NCI-H526 (cell line): ENCODE measurements around the gene RPP38.

Experiments
- DNase-seq, 2 experiments: peaks; one replicate each; lab custom pipeline; 2025; lab: John Stamatoyannopoulos, UW

Gene RPP38

DNA sequence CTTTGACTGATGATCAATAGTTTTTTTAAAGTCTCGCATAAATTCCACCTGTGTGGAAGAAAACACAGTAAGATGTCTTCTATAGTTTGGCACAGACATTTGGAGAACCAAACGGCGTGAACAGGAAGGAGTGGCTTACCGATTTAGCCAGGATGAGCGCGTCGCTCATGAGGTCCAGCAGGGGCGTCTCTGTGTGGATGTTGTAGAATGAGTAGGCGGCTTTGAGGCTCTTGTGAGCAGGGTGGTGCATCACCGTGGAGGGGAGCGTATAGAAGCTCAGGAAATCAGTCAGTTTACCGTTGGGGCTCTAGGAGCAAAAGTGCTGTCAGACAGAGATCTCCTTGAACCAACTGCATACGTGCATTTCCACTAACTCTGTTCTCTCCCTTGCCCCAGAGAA, 15.5 kb downstream of the RPP38 start:
- no peak for DNase-seq

DNA sequence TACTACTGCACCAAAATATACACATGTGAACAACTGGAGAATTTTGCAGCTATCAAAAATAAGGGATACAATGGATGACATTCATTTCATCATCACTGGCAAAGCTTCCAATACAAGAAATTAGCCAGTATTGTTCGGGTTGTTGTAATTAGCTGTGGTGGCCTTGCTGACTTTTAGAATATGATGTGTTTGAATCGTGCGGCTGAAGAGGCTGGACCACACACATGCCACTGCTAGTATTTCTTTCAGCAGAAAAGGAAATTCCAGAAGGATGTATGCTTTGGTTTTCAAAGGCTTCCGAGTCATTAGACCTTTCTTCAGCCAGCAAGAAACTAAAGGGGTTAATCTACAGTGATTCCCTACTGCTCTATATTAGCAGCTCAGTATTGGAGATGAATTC, 16.6 kb downstream of the RPP38 start:
- no peak for DNase-seq

DNA sequence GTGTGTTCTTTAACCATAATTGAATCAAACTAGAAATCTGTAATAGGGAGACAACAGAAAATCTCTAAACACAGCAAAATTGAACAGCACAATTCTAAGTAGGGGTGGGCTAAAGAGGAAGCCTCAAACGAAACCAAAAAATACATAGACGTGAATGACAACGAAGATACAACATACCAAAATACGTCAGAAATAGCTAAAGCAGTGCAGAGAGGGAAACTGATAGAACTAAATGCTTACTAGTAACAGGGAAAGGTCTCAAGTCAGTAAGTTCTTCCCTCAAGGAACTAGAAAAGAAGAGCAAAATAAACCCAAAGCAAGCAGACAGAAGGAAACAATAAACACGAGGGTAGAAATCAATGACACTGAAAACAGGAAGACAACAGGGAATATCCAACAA, 19.1 kb downstream of the RPP38 start:
- DNase-seq, result no peak

DNA sequence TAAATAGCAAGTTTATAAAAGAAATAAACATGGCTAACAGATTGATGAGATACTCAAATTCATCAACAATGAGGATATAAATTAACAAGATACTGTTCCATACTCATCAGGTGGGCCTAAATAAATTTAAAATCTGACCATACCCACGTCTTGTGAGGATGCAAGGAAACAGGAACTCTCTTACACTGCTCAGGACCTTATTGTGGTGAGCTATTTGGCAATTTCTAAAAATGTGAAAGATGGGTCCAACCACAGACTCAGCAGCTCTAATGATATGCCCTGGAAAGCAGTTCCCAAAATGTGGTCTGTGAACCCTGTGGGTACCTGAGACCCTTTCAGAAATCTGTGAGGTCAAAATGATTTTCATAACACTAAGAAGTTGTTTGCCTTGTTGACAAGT, 21.5 kb downstream of the RPP38 start:
- no peak for DNase-seq

DNA sequence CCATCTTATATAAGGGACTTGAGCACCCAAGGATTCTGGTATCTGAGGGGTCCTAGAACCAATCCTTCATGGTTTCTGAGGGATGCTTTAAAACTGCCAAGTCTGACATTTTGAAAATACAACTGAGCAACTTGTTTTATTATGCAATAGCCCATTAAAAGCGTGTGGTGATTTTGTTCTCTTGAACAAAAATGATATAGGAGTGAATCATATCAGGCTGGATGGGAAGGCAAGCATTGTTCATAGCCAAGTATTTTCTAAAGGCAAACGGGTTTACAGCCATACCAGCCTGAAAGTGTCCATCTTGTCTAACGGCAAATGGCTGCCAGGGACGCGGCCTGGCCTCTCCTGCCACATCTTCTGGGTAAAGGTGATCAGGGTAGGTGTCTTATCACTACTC, 23.4 kb downstream of the RPP38 start:
- DNase-seq, result no peak

DNA sequence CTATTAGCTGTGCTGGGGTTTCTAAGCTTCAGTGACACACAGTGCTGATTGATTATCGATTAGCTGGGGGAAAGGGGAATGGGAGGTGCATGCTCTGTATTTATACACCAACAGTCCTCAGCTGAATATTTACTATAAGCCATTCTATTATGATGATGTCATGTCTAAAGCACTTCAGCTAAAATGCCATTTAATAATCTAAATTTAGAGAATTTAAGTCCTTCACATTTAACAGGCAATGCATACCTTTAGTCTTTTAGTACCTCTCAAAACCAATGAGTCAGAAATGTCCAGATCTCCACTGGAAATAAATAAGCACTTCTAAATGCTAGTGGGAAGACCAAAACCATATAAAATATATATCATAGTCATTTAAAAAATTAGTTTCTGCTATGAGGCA, 24.6 kb downstream of the RPP38 start:
- no peak for DNase-seq

DNA sequence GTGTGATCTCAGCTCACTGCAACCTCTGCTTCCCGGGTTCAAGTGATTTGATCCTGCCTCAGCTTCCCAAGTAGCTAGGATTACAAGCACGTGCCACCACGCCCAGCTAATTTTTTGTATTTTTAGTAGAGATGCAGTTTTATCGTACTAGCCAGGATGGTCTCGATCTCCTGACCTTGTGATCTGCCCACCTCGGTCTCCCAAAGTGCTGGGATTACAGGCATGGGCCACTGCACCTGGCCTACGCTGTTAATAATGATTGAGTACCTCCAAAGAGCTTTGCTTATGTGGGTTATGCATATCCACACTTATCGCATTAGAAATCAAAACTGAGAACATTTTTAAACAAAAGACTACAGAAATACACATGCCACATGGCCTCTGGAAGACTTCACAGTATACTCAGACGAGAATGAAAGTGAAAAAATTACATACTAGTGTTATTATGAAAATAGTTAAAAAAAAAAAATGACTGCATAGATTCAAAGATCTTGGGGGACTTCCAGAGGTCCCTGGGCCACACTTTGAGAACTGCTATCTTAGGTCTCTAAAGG, 25.4 kb downstream of the RPP38 start:
- DNase-seq, result no peak

DNA sequence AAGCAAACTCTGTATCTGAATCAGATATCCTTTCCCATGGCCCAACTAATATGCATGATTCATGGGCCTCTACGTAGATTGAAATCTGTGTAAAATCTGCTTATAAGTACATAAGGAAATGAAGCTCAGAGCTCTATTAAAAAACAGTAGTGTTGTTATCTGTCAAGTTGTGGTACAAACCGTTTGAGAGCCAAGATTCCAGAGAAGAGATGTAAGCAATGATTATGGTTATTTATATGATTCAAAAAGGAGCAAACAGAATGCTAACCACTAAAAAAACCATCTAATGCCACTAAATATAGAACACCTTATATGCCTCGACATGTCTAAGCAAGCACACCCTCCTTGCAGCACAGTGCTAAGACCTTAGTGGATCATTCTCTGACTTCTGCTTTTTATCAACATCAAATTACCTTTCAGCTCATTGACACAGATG, 26.6 kb downstream of the RPP38 start:
- DNase-seq, result no peak

DNA sequence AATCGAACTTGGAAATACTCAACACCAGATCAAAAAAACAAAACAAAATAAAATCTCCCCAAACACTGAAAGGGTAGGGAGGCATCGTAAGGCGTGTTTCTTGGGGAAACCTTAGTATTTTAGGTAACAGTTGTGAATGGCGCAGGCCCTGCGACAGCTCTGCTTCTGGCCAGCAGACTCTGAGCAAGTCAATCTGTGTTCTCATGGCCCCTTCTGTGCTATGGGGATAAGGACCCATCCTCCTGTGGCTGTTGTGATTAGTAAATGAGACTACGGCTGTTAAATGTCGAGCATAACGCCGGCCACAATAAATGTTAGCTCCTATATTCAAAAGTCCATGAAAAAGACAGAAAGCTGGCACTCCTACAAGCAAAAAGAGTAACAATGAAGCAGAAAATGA, 27.0 kb downstream of the RPP38 start:
- no peak for DNase-seq

DNA sequence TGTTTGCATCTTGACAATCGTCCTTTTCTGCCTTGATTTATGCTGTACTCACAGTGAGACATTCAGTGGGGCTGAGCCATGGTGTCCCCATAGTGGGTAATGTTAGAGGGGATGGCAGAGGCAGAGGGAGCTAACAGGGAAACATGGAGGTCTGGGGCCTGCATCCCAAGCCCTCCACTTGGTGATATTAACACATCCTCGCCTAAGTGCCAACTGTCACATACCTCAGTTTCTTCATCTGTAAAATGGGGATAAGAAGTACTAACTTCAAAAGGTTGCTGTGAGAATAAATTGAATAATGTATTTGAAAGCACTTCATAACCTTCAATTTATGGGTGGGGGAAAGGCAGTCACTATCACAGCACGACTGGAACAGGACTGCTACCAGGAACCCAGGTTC, 27.8 kb downstream of the RPP38 start:
- DNase-seq, result no peak

DNA sequence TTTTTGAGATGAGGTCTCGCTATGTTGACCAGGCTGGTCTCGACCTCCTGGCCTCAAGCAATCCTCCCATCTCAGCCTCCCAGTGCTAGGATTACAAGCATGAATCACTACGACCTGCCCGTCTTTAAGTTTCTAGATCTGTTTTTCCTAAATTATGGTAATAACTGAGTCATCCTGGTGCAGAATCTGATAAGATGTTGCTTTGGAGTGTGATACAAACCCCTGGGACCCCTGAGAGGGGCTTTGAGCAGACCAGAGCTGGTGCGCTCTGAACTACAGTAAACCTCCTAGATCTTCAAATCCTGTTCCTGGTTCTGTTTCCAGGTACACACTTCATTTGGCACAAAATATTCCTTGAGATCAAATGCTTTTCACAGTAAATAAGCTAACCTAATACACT, 34.2 kb downstream of the RPP38 start:
- no peak for DNase-seq

DNA sequence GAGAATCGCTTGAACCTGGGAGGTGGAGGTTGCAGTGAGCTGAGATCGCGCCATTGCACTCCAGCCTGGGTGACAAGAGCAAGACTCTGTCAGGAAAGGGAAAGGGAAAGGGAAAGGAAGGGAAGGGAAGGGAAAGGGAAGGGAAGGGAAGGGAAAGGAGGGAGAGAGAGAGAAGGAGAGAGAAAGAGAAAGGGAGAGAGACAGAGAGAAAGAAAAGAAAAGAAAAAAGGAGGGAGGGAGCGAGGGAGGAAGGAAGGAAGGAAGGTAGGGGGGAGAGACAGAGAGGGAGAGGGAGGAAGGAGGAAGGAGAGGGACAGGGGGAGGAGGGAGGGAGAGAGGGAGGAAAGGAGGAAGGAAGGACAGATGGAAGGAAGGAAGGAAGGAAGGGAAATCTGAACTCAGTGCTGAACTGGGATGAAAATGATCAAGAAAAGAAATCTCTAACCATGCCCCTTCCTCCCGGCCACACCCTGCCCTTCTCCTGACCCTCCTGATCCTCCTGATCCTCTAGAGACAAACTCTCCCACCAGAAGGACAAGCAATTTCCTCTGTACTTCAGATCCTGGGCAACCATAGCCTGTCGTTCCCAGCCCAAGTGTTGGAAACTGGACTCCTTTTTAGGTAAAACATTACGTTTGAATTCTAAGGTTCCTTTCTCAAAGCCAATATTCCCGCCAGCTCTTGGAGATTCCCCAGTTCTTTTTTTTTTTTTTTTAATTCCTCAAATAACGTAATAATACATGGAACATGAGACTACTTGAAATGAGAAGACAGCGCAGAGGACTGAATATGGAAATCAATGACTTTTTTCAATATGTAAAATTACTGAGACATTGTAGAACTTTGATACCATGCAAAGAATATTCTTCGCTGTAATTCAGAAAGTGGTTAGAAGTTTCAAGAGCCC, 39.2 kb downstream of the RPP38 start:
- no peak for DNase-seq

DNA sequence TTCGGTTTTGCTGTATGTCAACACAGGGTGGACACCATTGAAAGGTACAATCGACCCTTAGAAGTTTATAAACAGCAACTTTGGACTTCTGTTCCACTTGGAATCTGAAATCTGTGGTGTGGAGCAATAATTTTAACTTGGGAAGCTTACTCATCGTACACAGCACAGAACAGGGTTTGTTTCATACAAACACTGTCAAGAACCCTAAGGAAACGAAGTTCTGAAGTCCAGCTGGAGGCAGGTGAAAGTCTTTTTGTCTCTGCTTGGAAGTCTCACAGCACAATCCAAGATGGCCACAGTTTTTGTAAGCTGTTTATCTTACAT, 39.8 kb downstream of the RPP38 start:
- no peak for DNase-seq

DNA sequence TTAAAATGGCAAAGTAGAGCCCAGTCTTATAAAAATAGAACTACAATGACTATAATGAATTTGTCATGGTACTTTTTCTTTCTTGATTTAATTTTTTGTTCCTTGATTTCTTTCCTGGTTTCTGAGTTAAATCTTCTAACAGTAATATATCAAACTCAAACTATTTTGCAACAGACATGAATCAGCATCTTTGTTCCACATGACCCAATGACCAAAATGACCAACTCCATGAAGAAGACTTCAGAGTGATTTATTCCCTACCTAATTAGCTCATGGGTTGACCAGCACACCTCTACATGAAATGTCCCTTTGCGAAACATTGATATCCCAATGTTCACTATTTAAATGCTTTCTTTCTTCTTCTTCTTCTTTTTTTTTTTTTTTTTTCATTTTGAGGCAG, 40.5 kb downstream of the RPP38 start:
- DNase-seq, result no peak

DNA sequence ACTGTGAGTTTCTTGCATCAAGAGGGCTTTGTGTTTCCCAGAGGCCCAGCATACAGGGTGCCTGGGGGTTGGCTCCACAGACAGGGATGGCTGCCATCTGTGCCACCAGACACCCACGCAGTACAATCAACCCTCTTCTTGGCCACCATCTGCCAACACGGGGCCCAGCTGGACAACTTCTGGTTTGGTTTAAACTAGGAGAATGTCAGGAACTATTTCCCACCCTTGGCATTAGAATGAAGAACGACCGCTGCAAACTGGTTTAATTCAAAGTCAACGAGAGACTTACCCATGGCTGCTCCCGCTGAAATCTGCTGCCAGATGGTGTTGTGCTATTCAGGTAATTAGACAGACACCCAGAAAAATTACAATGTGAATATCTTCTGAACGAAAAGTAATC, 43.5 kb downstream of the RPP38 start:
- DNase-seq, result no peak

DNA sequence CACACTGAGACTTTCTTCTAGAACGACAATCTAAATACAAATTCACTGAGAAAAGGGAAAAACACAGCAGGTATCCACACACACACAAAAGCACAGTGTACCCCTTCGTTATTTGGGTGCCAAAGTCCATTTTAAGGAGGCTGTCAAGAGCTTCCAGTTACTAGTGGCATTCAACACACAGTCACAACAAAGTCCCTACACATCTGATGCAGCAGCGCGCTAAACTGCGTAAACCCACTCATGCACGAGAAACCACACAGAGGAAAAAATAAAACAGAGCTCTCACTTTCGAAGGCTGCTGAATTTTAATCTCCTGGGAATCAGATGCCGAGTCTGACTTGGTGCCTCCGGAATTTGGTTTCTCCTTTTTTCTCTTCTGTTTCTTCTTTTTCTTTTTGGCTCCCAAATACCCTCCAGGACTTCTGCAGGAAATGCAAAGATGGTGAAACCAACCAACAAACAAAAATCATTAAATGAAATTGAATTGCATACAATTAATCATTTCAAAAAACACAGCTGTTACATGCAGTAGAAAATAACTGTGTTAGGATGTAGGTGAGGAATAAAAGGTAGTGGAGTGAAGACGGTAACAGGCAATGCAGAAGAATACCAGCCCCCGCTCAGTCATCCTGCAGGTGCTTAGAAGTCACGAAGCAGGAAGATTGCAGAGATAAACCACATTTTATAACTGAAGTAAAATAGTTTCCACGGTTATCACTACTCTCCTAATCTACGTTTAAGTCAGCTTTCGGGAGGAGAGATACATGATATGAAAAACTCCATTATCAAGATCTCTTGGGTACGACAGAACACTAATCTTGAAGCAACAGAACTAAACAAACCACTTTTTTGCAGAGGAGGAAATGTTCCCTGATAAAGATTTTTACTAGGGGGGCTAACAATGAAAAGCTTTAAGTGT, 44.2 kb downstream of the RPP38 start:
- DNase-seq, result peak; percentile 11 to 35

DNA sequence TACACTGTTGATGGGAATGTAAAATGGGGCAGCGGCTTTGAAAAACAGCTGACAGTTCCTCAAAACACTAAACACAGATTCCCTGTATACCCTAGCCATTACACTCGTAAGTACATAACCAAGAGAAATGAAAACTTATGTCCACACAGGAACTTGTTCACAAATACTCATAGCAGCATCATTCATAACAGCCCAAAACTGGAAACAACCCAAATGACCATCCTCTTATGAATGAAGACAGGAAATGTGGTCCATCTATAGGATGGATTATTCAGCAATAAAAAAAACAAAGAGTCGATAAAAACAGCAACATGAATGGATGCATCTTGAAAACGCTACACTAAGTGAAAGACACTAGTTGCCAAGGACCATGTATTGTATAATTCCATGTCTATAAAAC, 47.6 kb downstream of the RPP38 start:
- no peak for DNase-seq

DNA sequence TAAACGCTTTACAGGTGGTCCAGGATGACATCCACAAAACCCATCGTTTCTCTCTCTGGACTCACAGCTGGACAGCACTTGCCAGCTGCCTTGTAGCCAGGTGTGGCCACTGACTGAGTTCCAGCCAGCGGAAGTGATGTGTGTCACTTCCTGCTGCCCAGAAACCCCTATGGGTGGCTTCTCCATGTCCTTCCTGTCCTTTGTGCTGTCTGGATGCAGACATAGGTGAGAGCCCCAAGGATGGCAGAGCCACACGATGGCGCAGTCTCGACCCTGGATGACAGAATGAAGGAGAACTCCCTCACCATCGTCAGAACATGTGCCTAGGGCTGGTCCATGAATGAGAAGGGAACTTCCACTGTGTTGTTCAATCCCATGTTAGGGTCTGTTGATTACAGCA, 49.2 kb downstream of the RPP38 start:
- no peak for DNase-seq

DNA sequence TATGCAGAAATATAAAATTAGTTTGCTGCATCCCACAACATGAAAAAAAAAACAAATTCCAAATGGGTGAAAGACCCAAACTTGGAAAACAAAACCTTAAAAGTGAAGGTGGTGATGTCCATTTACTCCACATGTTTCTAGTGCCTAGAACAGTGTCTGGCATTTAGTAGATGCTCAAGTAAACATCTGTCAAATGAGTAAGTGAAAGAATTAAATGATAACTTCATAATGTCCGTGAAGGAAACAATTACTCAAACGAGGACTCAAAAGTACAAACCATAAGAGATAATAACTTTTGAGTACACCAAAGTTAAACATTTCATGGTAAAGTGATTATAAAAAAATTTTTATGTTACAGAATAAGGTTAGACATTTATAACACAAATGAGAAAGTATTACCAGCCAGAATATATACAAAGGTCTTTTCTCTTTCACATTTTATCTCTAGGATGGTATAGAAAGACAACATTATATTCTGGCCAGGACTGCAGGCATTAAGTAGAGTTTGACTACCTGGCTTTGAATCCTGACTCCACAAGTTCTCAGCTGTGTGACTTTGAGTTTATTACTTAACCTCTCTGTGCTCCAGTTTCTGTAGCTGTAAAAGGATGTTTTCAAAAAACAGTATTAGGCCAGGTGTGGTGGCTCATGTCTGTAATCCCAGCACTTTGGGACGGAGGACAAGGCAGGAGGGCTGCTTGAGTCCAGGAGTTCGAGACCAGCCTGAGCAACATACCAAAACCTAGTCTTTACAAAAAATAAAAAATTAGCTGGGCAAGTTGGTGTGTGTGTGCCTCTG, 50.6 kb downstream of the RPP38 start:
- DNase-seq, result no peak

DNA sequence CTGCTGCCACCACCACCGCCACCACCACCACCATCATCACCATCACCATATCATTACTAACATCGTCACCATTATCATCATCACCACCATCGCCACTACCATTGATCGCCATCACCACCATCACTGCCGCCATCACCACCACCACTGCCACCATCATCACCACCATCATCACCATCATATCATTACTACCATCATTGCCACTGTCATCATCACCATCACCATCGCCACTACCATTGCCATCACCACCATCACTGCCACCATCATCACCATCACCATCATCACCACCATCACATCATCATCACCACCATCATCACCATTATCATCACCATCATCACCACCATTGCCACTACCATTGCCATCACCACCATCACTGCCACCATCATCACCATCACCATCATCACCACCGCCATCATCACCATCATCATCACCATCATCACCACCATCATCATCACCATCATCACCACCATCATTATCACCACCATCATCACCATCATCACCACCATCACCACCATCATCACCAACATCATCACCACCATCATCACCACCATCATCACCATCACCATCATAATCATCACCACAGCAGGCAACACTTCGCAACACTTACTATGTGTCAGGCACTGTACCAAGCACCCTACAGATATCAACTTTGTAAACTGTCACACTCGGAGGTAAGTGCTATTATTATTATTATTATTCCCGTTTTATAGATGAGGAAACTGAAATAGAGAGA, 52.1 kb downstream of the RPP38 start:
- DNase-seq, result no peak

DNA sequence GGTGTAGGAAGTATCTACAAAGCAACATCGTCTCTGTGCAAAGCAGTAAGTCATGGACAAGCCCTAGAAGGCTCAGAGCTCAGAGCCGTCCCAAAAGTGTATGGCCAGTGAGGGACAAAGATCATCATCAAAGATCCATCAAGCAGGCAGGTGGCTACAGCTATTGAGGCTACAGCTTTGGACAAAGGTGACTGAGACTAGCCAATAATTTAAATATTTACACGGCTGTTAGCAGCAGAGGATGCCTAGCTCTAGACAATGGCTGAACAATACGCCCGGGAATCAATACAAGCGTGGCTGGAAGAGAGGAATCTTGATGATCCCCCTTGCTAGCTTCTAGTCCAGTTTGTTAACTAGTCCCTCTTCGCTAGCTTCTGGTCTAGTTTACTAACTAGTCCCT, 53.4 kb downstream of the RPP38 start:
- no peak for DNase-seq
